HEK293 (cell line): ENCODE data around the gene BTG2.
A peak's percentile ranks its signal among the peaks of the same experiment; 100 is the strongest.

Experiments used
- CTCF ChIA-PET: fragments of 350-600 bp; formaldehyde crosslinking; extraction: SDS; loops from one replicate; lab custom pipeline; 2021; ENCODE audit warnings: antibody characterized with exemption; lab: Yijun Ruan, JAX
- POLR2A ChIA-PET: fragments of 300-600 bp; formaldehyde crosslinking; extraction: SDS; loops from one replicate; lab custom pipeline; 2020; ENCODE audit warnings: antibody characterized with exemption, inconsistent platforms; lab: Yijun Ruan, JAX
- H3K27ac ChIP-seq: fragments of 200-500 bp; sonication (Bioruptor generic); 2 replicates; pipeline ENCODE4 v1.5.1; 2014; ENCODE audit warnings: low read depth, low read length, control low read depth, inconsistent platforms; ENCODE audit errors: extremely low read depth
- H3K36me3 ChIP-seq, 2 experiments: fragments of 200-500 bp in 1 of 2; sonication (Bioruptor generic) in 1 of 2; 1 replicate in 1 of 2; 2 replicates in 1 of 2; pipeline ENCODE4 v1.5.1; 2014 to 2017; ENCODE audit warnings: inconsistent platforms in 2 of 2, low read length in 2 of 2; ENCODE audit not compliant: control insufficient read depth in 2 of 2, insufficient read depth in 1 of 2
- H3K4me1 ChIP-seq: fragments of 200-500 bp; sonication (Bioruptor generic); 2 replicates; pipeline ENCODE4 v1.5.1; 2014; ENCODE audit warnings: mild to moderate bottlenecking, low read length, inconsistent platforms; ENCODE audit not compliant: control insufficient read depth, insufficient read depth
- H3K4me3 ChIP-seq: 2 replicates; pipeline ENCODE4 v1.5.1; 2011; ENCODE audit warnings: low read depth, mild to moderate bottlenecking, control low read depth, low read length, moderate library complexity
- H3K9me3 ChIP-seq: fragments of 200-500 bp; sonication (Bioruptor generic); 2 replicates; pipeline ENCODE4 v1.5.1; 2014; ENCODE audit warnings: low read depth, low read length, inconsistent platforms; ENCODE audit not compliant: control insufficient read depth, insufficient read depth
- KLF9 ChIP-seq: fragments of 450-650 bp; formaldehyde crosslinking; IDR thresholded peaks from 2 replicates; pipeline ENCODE4 v1.5.1; 2016; ENCODE audit warnings: missing biosample characterization, missing genetic modification characterization, low read depth
- SP3 ChIP-seq: fragments of 450-650 bp; formaldehyde crosslinking; IDR thresholded peaks from 2 replicates; pipeline ENCODE4 v1.5.1; 2016; ENCODE audit warnings: missing biosample characterization, missing genetic modification characterization
- SP7 ChIP-seq: fragments of 450-650 bp; formaldehyde crosslinking; IDR thresholded peaks from 2 replicates; pipeline ENCODE4 v1.5.1; 2016; ENCODE audit warnings: missing biosample characterization, missing genetic modification characterization
- YY1 ChIP-seq: fragments of 450-650 bp; formaldehyde crosslinking; IDR thresholded peaks from 2 replicates; pipeline ENCODE4 v1.5.1; 2018; ENCODE audit warnings: missing biosample characterization, missing genetic modification characterization
- YY2 ChIP-seq: fragments of 450-650 bp; formaldehyde crosslinking; IDR thresholded peaks from 2 replicates; pipeline ENCODE4 v1.5.1; 2016; ENCODE audit warnings: missing biosample characterization, missing genetic modification characterization
- ZBTB11 ChIP-seq: fragments of 450-650 bp; formaldehyde crosslinking; conservative IDR thresholded peaks from 2 replicates; pipeline ENCODE4 v1.5.1; 2016; ENCODE audit warnings: low read depth, missing biosample characterization, missing genetic modification characterization
- ZFP69B ChIP-seq: fragments of 450-650 bp; formaldehyde crosslinking; IDR thresholded peaks from 2 replicates; pipeline ENCODE4 v1.5.1; 2016; ENCODE audit warnings: missing biosample characterization, missing genetic modification characterization
- ZNF19 ChIP-seq: fragments of 450-650 bp; formaldehyde crosslinking; IDR thresholded peaks from 2 replicates; pipeline ENCODE4; 2016; ENCODE audit warnings: missing biosample characterization, missing genetic modification characterization, low read depth
- ZNF335 ChIP-seq: fragments of 450-650 bp; formaldehyde crosslinking; conservative IDR thresholded peaks from 2 replicates; pipeline ENCODE4 v1.5.1; 2016; ENCODE audit warnings: missing biosample characterization, missing genetic modification characterization
- ZNF600 ChIP-seq: fragments of 450-650 bp; formaldehyde crosslinking; IDR thresholded peaks from 2 replicates; pipeline ENCODE4 v1.5.1; 2016; ENCODE audit warnings: missing biosample characterization, missing genetic modification characterization
- TF ChIP-seq, protein P1 (sequence below): fragments of 450-650 bp; formaldehyde crosslinking; IDR thresholded peaks from 2 replicates; pipeline ENCODE4 v1.5.1; 2016; ENCODE audit warnings: missing biosample characterization, missing genetic modification characterization
- TF ChIP-seq, protein P2 (sequence below): fragments of 450-650 bp; formaldehyde crosslinking; IDR thresholded peaks from 2 replicates; pipeline ENCODE4 v1.5.1; 2016; ENCODE audit warnings: missing biosample characterization, missing genetic modification characterization

Gene BTG2

GRCh38 chr1:203270448-203270847 is 34.9 kb upstream of the BTG2 start:
- ChIA-PET CTCF (interaction anchor here (0.6 to 13.1 kb wide), 22 partner anchors 8 to 1325 kb away, joined by 3 to 526 read pairs (median 6); partner anchors contain the start of genes BTG2 and PPFIA4), POLR2A (interaction anchor here (0.6 to 4.9 kb wide), 3 partner anchors 36 to 416 kb away, joined by 3 to 32 read pairs (median 4); partner anchors contain the start of gene BTG2)
- no peak overlapping the region for H3K4me3 ChIP-seq
- no peak for TF ChIP-seq ZNF19 (tag by site-specific recombination)
- no peaks in the 10 kb centered on the region for H3K9me3 ChIP-seq
- H3K36me3 ChIP-seq = no peaks in the 10 kb centered on the region
- H3K4me1 ChIP-seq = no peaks in the 10 kb centered on the region
- no peak overlapping the region for H3K27ac ChIP-seq

- ChIA-PET POLR2A (interaction anchor here (0.6 to 4.9 kb wide), 3 partner anchors 35 to 417 kb away, joined by 3 to 32 read pairs (median 4); partner anchors contain the start of gene BTG2), CTCF (interaction anchor here (0.6 to 13.1 kb wide), 21 partner anchors 9 to 1325 kb away, joined by 3 to 526 read pairs (median 7); partner anchors contain the start of genes BTG2 and PPFIA4)
- Histone ChIP-seq H3K9me3 (no peaks in the 10 kb centered on the region), H3K36me3 (no peaks in the 10 kb centered on the region), H3K27ac (no peak overlapping the region), H3K4me3 (no peak overlapping the region), H3K4me1 (no peaks in the 10 kb centered on the region)
- no peak for TF ChIP-seq ZFP69B (tag by site-specific recombination)
- peak; percentile 64; the same call in 1 of the 2 replicates for TF ChIP-seq YY1
- 0 out of 2 replicates have a peak, but pooled peaks have one; percentile 31 for TF ChIP-seq KLF9 (tag by site-specific recombination)
- TF ChIP-seq ZBTB11 (tag by site-specific recombination) = peak; percentile 45; the same call in 1 of the 2 replicates
- peak; percentile 82 for TF ChIP-seq ZNF600 (tag by site-specific recombination)
- TF ChIP-seq, protein P1, sequence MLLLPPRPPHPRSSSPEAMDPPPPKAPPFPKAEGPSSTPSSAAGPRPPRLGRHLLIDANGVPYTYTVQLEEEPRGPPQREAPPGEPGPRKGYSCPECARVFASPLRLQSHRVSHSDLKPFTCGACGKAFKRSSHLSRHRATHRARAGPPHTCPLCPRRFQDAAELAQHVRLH (tag by site-specific recombination) = peak; percentile 96
- TF ChIP-seq, protein P2, sequence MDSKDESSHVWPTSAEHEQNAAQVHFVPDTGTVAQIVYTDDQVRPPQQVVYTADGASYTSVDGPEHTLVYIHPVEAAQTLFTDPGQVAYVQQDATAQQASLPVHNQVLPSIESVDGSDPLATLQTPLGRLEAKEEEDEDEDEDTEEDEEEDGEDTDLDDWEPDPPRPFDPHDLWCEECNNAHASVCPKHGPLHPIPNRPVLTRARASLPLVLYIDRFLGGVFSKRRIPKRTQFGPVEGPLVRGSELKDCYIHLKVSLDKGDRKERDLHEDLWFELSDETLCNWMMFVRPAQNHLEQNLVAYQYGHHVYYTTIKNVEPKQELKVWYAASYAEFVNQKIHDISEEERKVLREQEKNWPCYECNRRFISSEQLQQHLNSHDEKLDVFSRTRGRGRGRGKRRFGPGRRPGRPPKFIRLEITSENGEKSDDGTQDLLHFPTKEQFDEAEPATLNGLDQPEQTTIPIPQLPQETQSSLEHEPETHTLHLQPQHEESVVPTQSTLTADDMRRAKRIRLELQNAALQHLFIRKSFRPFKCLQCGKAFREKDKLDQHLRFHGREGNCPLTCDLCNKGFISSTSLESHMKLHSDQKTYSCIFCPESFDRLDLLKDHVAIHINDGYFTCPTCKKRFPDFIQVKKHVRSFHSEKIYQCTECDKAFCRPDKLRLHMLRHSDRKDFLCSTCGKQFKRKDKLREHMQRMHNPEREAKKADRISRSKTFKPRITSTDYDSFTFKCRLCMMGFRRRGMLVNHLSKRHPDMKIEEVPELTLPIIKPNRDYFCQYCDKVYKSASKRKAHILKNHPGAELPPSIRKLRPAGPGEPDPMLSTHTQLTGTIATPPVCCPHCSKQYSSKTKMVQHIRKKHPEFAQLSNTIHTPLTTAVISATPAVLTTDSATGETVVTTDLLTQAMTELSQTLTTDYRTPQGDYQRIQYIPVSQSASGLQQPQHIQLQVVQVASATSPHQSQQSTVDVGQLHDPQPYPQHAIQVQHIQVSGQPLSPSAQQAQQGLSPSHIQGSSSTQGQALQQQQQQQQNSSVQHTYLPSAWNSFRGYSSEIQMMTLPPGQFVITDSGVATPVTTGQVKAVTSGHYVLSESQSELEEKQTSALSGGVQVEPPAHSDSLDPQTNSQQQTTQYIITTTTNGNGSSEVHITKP (tag by site-specific recombination) = no peak
- TF ChIP-seq YY2 (tag by site-specific recombination) = peak; percentile 58; the same call in 1 of the 2 replicates
- TF ChIP-seq SP3 (tag by site-specific recombination) = peak; percentile 58
Measured at GRCh38 chr1:203271018-203271743, 34.1 kb upstream of the BTG2 start.

DNA sequence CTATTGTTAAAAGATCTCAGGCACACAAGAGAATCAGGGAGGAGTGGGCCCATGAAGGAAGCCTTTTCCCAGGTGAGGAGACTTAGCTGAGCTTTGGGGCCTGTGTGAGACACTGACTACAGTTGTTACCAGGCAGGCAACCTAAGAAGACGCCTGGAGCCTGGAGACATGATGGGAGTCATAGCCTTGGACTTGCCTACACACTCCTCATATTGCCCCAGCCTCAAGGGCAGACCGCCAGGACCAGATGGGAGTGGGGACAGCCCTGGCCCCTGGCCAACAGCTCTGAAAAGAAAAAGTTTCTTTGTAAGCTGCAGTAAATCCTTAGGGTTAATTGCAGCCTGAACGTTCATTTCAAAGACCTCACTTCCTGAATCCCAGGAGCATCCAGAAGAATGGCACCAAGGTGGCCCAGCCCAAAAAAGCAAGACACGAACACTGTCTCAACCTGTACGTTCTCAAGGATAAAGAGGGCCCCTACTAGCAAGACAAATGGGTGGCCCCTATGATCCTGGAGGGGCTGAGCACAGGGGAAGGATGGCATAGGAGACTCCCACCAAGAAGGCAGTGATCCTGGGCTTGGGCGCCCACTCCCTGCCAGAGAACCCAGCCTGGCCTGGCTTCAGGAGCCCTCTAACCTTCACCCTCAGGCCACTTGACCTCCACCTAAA is 33.2 kb upstream of the BTG2 start:
- Histone ChIP-seq H3K4me1 (no peaks in the 10 kb centered on the region), H3K9me3 (no peaks in the 10 kb centered on the region), H3K4me3 (no peak overlapping the region), H3K27ac (no peak overlapping the region), H3K36me3 (no peaks in the 10 kb centered on the region)
- ChIA-PET CTCF (interaction anchor here (1.0 to 13.1 kb wide), 20 partner anchors 11 to 390 kb away, joined by 3 to 526 read pairs (median 6); partner anchors contain the start of genes BTG2 and PPFIA4), POLR2A (interaction anchor here (1.5 to 4.9 kb wide), 2 partner anchors 34 to 55 kb away, joined by 4 to 32 read pairs; partner anchors contain the start of gene BTG2)
- TF ChIP-seq ZNF335 (tag by site-specific recombination) (peak; percentile 80), SP7 (tag by site-specific recombination) (no peak)
